Mucosa of stomach (tissue), 1 donor: ENCODE results near the gene IMMP2L.

Experiments used
- H3K27me3 ChIP-seq: one replicate; pipeline ENCODE4 v1.7.0; 2013; ENCODE audit warnings: mild to moderate bottlenecking, low read length; ENCODE audit not compliant: control insufficient read depth, insufficient read depth
- H3K36me3 ChIP-seq: one replicate; pipeline ENCODE4 v1.7.0; 2013; ENCODE audit warnings: low read length; ENCODE audit not compliant: control insufficient read depth, insufficient read depth
- H3K4me1 ChIP-seq: one replicate; pipeline ENCODE4 v1.7.0; 2013; ENCODE audit warnings: mild to moderate bottlenecking, low read length; ENCODE audit not compliant: control insufficient read depth, insufficient read depth
- H3K4me3 ChIP-seq: one replicate; pipeline ENCODE4 v1.7.0; 2013; ENCODE audit warnings: low read length
- H3K9ac ChIP-seq: one replicate; pipeline ENCODE4 v1.7.0; 2013; ENCODE audit warnings: mild to moderate bottlenecking, low read length, moderate library complexity
- H3K9me3 ChIP-seq: one replicate; pipeline ENCODE4 v1.7.0; 2013; ENCODE audit warnings: mild to moderate bottlenecking, low read length, moderate library complexity; ENCODE audit not compliant: control insufficient read depth
- donor health status: Pancreatic carcinoma.

The IMMP2L gene

DNA sequence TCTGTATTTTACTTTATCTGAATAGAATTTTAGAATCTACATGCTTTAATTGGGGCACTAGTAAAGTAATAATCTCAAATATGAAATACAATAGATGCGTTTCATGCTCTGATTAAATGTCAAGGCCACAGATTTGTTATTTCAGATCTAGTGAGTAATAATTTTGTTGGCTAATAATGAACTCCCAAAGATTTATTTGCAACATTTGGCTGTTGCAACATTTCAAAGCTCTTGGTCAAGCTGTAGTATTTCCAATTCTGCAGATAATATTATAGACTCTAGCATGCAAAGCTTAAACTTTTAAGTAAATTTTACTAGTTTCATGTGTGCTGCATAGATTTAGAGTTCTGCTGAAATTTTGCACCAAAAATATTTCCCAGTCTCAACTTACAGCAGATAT, 454.7 kb downstream of the IMMP2L start:
- no peak overlapping the region for H3K9ac ChIP-seq
- H3K4me1 ChIP-seq = no peaks in the 10 kb centered on the region
- no peak overlapping the region for H3K4me3 ChIP-seq
- H3K36me3 ChIP-seq = no peaks in the 10 kb centered on the region
- H3K9me3 ChIP-seq = no peaks in the 10 kb centered on the region
- H3K27me3 ChIP-seq = no peaks in the 10 kb centered on the region

- H3K9me3 ChIP-seq = no peaks in the 10 kb centered on the region
- no peak overlapping the region for H3K4me3 ChIP-seq
- H3K4me1 ChIP-seq = no peaks in the 10 kb centered on the region
- no peaks in the 10 kb centered on the region for H3K36me3 ChIP-seq
- H3K27me3 ChIP-seq = no peaks in the 10 kb centered on the region
- no peak overlapping the region for H3K9ac ChIP-seq
Observed at GRCh38 chr7:111105269-111105668, 457.0 kb downstream of the IMMP2L start.

- Histone ChIP-seq H3K9me3 (no peaks in the 10 kb centered on the region), H3K9ac (no peak overlapping the region), H3K36me3 (no peaks in the 10 kb centered on the region)
Observed at GRCh38 chr7:111104710-111105109, 457.6 kb downstream of the IMMP2L start.

GRCh38 chr7:111103678-111104274, 458.5 kb downstream of the IMMP2L start:
- Histone ChIP-seq H3K9me3 (no peaks in the 10 kb centered on the region), H3K36me3 (no peaks in the 10 kb centered on the region), H3K27me3 (no peaks in the 10 kb centered on the region)

More at GRCh38 chr7:111104710-111105109, 457.6 kb downstream of the IMMP2L start:
- H3K4me3 ChIP-seq = no peak overlapping the region
- no peaks in the 10 kb centered on the region for H3K27me3 ChIP-seq
- no peaks in the 10 kb centered on the region for H3K4me1 ChIP-seq

DNA sequence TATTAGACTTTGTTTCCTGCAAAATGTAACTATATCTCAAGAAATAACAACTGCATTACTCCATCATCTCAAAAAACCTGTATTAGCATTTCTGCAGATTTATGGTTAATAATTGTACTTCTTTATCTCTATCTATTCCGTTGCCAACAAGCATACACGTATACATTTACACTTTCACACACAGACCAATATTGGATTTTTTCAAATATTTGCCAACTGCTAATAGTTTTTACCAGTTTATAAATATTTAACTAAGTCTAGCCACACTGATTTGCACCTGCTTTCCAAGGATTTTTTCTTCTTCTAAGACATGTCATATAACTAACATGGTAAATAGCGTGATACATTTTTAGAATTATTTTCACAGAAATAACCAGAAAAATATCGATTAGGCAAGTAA, 459.2 kb downstream of the IMMP2L start:
- Histone ChIP-seq H3K9me3 (no peaks in the 10 kb centered on the region), H3K4me3 (no peak overlapping the region), H3K9ac (no peak overlapping the region), H3K27me3 (no peaks in the 10 kb centered on the region), H3K4me1 (no peaks in the 10 kb centered on the region), H3K36me3 (no peaks in the 10 kb centered on the region)

More at GRCh38 chr7:111103678-111104274, 458.5 kb downstream of the IMMP2L start:
- no peak overlapping the region for H3K9ac ChIP-seq
- no peak overlapping the region for H3K4me3 ChIP-seq
- H3K4me1 ChIP-seq = no peaks in the 10 kb centered on the region

- Histone ChIP-seq H3K9me3 (no peaks in the 10 kb centered on the region), H3K4me1 (no peaks in the 10 kb centered on the region), H3K27me3 (no peaks in the 10 kb centered on the region), H3K4me3 (no peak overlapping the region), H3K9ac (no peak overlapping the region), H3K36me3 (no peaks in the 10 kb centered on the region)
Observed at GRCh38 chr7:111101856-111102646, 460.2 kb downstream of the IMMP2L start.

DNA sequence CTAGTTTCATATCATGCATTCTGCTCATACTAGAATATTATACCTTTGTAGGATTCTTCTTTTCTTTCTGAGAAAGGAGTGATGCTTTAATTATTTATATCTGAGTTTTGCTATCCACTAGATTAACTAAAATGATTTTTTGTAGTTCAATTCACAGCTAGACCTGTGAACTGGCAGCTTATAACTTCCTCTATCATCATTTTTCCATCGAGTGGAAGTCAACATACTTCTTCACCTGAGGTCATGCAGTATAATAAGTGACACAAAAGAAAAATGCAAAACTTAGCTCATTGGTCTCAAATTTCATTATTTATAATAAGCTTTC, 463.4 kb downstream of the IMMP2L start:
- H3K9ac ChIP-seq = no peak overlapping the region
- no peaks in the 10 kb centered on the region for H3K4me1 ChIP-seq

DNA sequence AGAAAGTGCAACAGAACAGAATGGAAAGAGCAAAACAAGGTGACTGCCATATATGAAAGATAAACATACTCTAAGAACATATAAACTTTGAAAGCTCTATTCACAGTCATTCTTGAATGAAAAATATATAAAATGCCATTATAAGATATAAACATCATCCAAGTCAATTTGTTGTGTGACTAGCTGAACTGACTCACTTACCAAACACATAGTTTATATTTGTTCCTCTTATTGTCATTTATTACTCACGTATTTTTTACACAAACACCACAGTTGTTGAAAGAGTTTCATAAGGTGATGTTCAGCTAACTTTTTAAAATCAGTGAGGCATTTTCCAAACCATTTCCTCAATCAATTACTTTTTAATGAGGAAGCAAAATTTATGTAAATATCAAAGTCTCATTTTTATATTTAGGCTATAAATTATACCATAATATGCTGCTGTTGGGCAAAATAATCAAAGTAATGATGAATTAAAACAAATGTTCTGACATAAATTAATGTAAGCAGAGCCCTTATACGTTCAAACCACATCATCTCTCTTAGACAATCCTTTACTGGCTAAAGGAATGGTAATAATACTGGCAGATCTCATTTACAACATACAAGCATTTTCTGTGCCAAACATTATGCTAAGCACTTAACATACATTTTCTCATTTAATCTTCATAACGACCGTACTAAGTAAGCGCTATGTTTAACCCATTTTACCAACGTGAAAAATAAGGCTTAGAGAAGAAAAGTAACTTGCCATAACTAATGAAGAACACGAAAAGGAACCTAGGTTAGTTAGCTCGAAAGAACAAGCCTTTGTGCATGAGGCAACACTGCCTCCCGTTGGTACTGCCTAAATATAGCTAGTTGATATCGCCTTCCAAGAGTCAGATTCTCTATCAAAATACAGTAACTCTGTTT, 464.0 kb downstream of the IMMP2L start:
- no peaks in the 10 kb centered on the region for H3K27me3 ChIP-seq
- H3K36me3 ChIP-seq = no peaks in the 10 kb centered on the region
- no peaks in the 10 kb centered on the region for H3K9me3 ChIP-seq
- no peak overlapping the region for H3K9ac ChIP-seq
- H3K4me3 ChIP-seq = no peak overlapping the region
- no peaks in the 10 kb centered on the region for H3K4me1 ChIP-seq

More for the DNA sequence above, 463.4 kb downstream of the IMMP2L start:
- Histone ChIP-seq H3K36me3 (no peaks in the 10 kb centered on the region), H3K9me3 (no peaks in the 10 kb centered on the region), H3K4me3 (no peak overlapping the region), H3K27me3 (no peaks in the 10 kb centered on the region)

- H3K4me3 ChIP-seq = no peak overlapping the region
- no peak overlapping the region for H3K9ac ChIP-seq
- no peaks in the 10 kb centered on the region for H3K9me3 ChIP-seq
- no peaks in the 10 kb centered on the region for H3K4me1 ChIP-seq
- H3K36me3 ChIP-seq = no peaks in the 10 kb centered on the region
- H3K27me3 ChIP-seq = no peaks in the 10 kb centered on the region
Observed at GRCh38 chr7:111096997-111097396, 465.3 kb downstream of the IMMP2L start.

DNA sequence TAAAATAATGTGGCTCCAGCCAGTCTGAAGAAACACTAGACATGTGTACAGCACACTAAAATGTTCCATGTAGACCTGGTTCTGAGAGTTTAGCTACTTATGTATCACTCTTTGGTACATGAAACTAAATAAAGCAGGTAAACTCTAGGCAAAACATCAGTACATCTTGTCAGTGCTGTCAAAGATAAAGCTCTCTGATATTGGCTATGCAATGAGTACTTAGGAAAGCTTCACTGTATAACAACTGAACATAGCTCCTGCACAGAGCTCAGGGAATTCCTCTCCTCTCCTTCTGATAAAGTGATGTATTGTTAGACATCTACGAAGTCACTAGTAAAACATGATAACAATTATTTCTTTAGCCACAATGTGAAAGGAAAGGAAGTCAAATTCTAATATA, 467.9 kb downstream of the IMMP2L start:
- Histone ChIP-seq H3K9ac (no peak overlapping the region), H3K27me3 (no peaks in the 10 kb centered on the region), H3K4me3 (no peak overlapping the region), H3K9me3 (no peaks in the 10 kb centered on the region), H3K36me3 (no peaks in the 10 kb centered on the region), H3K4me1 (no peaks in the 10 kb centered on the region)

GRCh38 chr7:111093496-111093895, 468.8 kb downstream of the IMMP2L start:
- H3K4me1 ChIP-seq = no peaks in the 10 kb centered on the region
- H3K36me3 ChIP-seq = no peaks in the 10 kb centered on the region
- H3K4me3 ChIP-seq = no peak overlapping the region
- no peak overlapping the region for H3K9ac ChIP-seq
- no peaks in the 10 kb centered on the region for H3K9me3 ChIP-seq
- no peaks in the 10 kb centered on the region for H3K27me3 ChIP-seq
